NOMO-1 (cell line): ENCODE data around the gene RMDN3.
A peak's percentile ranks its signal among the peaks of the same experiment; 100 is the strongest.

Experiments used
- DNase-seq, 2 experiments: peaks; one replicate each; lab custom pipeline; 2025; ENCODE audit not compliant: unreplicated experiment in 2 of 2; lab: John Stamatoyannopoulos, UW

The RMDN3 gene

GRCh38 chr15:40694688-40695468 is 60.2 kb downstream of the RMDN3 start, which contains the start of gene RAD51:
RAD51 (plus strand) TSS chr15:40695174; CDS start chr15:40698759, 3,585 bp downstream.
- peak; percentile 97 to 99 for DNase-seq

- peak; percentile 7 to 26 for DNase-seq
These were observed 61.0 kb downstream of the RMDN3 start for GRCh38 chr15:40693904-40694687.

- no peak for DNase-seq
These were observed 63.3 kb downstream of the RMDN3 start for GRCh38 chr15:40691737-40692136.

- DNase-seq, result no peak
These were observed 65.9 kb downstream of the RMDN3 start for GRCh38 chr15:40688932-40689799.
